Nephron (organoid): ENCODE data around the gene MPZL3.

Experiments
- H3K27ac Mint-ChIP-seq, 3 experiments: 2 replicates each; pipeline ENCODE4 v1.8.0; 2020; ENCODE audit warnings: mixed read lengths in 3 of 3, mild to moderate bottlenecking in 2 of 3, moderate library complexity in 1 of 3
- H3K27me3 Mint-ChIP-seq: 2 replicates; pipeline ENCODE4 v1.8.0; 2021; ENCODE audit warnings: low read depth, mild to moderate bottlenecking, moderate library complexity, mixed read lengths
- H3K36me3 Mint-ChIP-seq: 2 replicates; pipeline ENCODE4 v1.8.0; 2020; ENCODE audit warnings: low read depth, mixed read lengths
- H3K4me1 Mint-ChIP-seq: 2 replicates; pipeline ENCODE4 v1.8.0; 2020; ENCODE audit warnings: mixed read lengths
- H3K4me3 Mint-ChIP-seq, 3 experiments: 2 replicates each; pipeline ENCODE4 v1.8.0; 2020; ENCODE audit warnings: mild to moderate bottlenecking in 3 of 3, mixed read lengths in 3 of 3, moderate library complexity in 2 of 3
- H3K9me3 Mint-ChIP-seq: 2 replicates; pipeline ENCODE4 v1.8.0; 2020; ENCODE audit warnings: mixed read lengths
- TF ChIP-seq, protein P1 (sequence below), 3 experiments: fragments of 200-600 bp; sonication (generic); IDR thresholded peaks; one replicate each; pipeline ENCODE4 v1.5.0; 2021; ENCODE audit warnings: antibody characterized with exemption in 3 of 3; ENCODE audit not compliant: unreplicated experiment in 3 of 3

Gene MPZL3

GRCh38 chr11:118291477-118292135 lies 39.4 kb upstream of the MPZL3 start:
- TF ChIP-seq, protein P1, sequence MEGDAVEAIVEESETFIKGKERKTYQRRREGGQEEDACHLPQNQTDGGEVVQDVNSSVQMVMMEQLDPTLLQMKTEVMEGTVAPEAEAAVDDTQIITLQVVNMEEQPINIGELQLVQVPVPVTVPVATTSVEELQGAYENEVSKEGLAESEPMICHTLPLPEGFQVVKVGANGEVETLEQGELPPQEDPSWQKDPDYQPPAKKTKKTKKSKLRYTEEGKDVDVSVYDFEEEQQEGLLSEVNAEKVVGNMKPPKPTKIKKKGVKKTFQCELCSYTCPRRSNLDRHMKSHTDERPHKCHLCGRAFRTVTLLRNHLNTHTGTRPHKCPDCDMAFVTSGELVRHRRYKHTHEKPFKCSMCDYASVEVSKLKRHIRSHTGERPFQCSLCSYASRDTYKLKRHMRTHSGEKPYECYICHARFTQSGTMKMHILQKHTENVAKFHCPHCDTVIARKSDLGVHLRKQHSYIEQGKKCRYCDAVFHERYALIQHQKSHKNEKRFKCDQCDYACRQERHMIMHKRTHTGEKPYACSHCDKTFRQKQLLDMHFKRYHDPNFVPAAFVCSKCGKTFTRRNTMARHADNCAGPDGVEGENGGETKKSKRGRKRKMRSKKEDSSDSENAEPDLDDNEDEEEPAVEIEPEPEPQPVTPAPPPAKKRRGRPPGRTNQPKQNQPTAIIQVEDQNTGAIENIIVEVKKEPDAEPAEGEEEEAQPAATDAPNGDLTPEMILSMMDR (IDR thresholded peaks at IDR 0.05; ENCODE audit: unreplicated experiment in 3 of 3): no peak
- Mint-ChIP-seq H3K4me3 (no peak overlapping the region), H3K27ac (no peak overlapping the region), H3K27me3 (peaks cover 42% of the 10 kb centered on the region), H3K4me1 (peaks cover 6% of the 10 kb centered on the region), H3K9me3 (no peaks in the 10 kb centered on the region), H3K36me3 (no peaks in the 10 kb centered on the region)

DNA sequence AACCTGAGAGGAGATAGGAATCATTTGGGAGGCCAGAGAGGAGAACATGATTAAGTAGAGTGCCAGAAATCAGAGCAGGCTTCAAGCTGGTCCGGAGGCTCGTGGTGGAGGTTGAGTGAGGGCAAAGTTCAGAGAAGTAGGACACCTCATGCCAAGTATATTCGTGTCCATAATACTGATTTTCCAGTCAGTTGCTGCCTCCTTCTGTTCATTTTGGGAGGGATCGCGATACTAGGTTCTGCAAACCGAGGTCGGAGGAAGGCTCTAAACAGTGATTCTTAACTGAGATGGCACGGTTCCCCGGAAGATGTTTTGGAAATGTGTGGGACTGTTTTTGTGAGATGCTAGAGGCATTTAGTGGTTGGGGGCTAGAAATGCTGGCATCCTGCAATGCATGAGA lies 38.8 kb upstream of the MPZL3 start:
- no peaks in the 10 kb centered on the region for H3K9me3 Mint-ChIP-seq
- no peak overlapping the region for H3K4me3 Mint-ChIP-seq
- H3K27me3 Mint-ChIP-seq: peaks cover 47% of the 10 kb centered on the region
- peaks cover 6% of the 10 kb centered on the region for H3K4me1 Mint-ChIP-seq
- no peaks in the 10 kb centered on the region for H3K36me3 Mint-ChIP-seq
- H3K27ac Mint-ChIP-seq: no peak overlapping the region
- TF ChIP-seq, protein P1 (IDR thresholded peaks at IDR 0.05; ENCODE audit: unreplicated experiment in 3 of 3): peak in 1 of 3 experiments; percentile 34

DNA sequence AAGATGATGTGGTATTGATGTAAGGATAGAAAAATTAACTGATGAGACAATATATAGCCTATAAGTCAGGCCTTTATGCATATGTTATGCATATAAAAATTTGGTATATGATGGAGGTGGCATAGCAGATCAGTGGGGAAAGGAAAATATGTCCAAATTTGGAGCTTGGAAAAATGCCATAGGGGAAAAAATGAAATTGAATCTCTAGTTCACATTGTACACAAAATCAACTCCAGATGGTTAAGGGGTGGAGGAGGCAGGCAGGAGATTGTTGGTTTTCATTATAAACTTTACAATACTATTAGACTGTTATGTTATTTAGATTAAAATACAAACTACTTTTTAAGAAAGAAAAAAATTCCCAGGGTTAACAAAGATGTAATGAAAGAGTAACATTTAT lies 37.2 kb upstream of the MPZL3 start:
- Mint-ChIP-seq H3K9me3 (no peaks in the 10 kb centered on the region), H3K4me3 (no peak overlapping the region), H3K27ac (peak overlapping the region in 2 of 3 experiments; percentile 32 to 94), H3K4me1 (peaks cover 6% of the 10 kb centered on the region), H3K27me3 (peaks cover 42% of the 10 kb centered on the region), H3K36me3 (no peaks in the 10 kb centered on the region)
- TF ChIP-seq, protein P1 (IDR thresholded peaks at IDR 0.05; ENCODE audit: unreplicated experiment in 3 of 3): no peak

- Mint-ChIP-seq H3K4me3 (no peak overlapping the region), H3K27ac (no peak overlapping the region), H3K9me3 (peaks cover 2% of the 10 kb centered on the region), H3K27me3 (peaks cover 47% of the 10 kb centered on the region), H3K4me1 (peaks cover 6% of the 10 kb centered on the region), H3K36me3 (no peaks in the 10 kb centered on the region)
- TF ChIP-seq, protein P1 (IDR thresholded peaks at IDR 0.05; ENCODE audit: unreplicated experiment in 3 of 3): no peak
These were observed 34.8 kb upstream of the MPZL3 start for GRCh38 chr11:118287006-118287405.

- peaks cover 46% of the 10 kb centered on the region for H3K27me3 Mint-ChIP-seq
- H3K4me3 Mint-ChIP-seq: no peak overlapping the region
- H3K4me1 Mint-ChIP-seq: peaks cover 6% of the 10 kb centered on the region
- TF ChIP-seq, protein P1 (IDR thresholded peaks at IDR 0.05; ENCODE audit: unreplicated experiment in 3 of 3): no peak
- no peak overlapping the region for H3K27ac Mint-ChIP-seq
- H3K36me3 Mint-ChIP-seq: no peaks in the 10 kb centered on the region
- H3K9me3 Mint-ChIP-seq: peaks cover 2% of the 10 kb centered on the region
These were observed 34.4 kb upstream of the MPZL3 start for GRCh38 chr11:118286545-118286944.

- no peak overlapping the region for H3K27ac Mint-ChIP-seq
- TF ChIP-seq, protein P1 (IDR thresholded peaks at IDR 0.05; ENCODE audit: unreplicated experiment in 3 of 3): no peak
- H3K4me3 Mint-ChIP-seq: no peak overlapping the region
- peaks cover 34% of the 10 kb centered on the region for H3K27me3 Mint-ChIP-seq
- no peaks in the 10 kb centered on the region for H3K4me1 Mint-ChIP-seq
- H3K36me3 Mint-ChIP-seq: no peaks in the 10 kb centered on the region
- peaks cover 2% of the 10 kb centered on the region for H3K9me3 Mint-ChIP-seq
These were observed 31.7 kb upstream of the MPZL3 start for GRCh38 chr11:118283756-118284350.
